ENCODE results near the gene TSPAN9. TPM values are rescaled to one million over a fixed set of nuclear protein-coding genes. Genes with fewer than 3 reads are reported as not detected.

The TSPAN9 gene
- polyA plus RNA-seq, 1 experiment, result 67.0 TPM

DNA sequence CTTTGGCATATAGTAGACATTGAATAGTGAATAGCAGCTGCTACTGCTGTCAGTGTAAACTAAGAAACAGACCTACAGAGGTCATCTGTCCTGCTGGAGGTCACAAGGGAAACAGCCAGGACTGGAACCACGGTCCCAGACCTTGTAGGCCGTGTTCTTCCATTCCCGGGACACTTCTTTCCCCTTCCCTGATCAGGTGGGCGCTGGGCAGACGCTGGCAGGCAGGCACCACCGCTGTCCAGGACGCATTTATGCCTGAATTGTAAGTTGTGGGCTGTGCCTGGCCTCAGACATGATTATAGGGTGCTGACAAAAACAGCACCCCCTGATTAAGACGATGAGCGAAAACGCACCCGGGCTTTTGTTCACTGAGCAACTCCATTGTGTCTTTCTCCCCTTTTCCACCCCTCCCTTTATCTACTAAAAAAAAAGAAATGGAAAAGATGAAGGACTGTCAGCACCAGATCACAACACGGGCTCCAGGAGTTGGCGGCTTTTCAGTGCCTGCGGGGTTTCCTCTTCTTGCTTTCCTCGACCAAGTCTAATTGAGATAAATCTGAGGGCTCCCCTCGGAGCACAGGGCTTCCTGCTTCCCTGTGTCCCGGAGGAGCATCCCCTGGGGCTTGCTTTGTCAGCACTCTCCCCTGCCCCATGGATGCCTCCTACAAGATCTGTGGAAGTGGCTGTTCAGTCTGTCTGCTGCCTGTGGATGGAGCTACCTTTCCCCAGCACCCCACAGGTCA, 80.6 kb downstream of the TSPAN9 start:
- Histone ChIP-seq H3K36me3 (ENCODE audit: control insufficient read depth, insufficient read depth, low read length) (no peaks in the 10 kb centered on the region), H3K27me3 (ENCODE audit: control insufficient read depth, insufficient read depth, low read length) (no peaks in the 10 kb centered on the region), H3K4me3 (ENCODE audit: low read depth, low read length) (no peak overlapping the region)
- POLR2A ChIA-PET, result interaction anchor here (0.6 kb wide), 1 partner anchor 131 kb away, joined by 3 read pairs; no protein-coding TSS in a partner anchor
- CTCF ChIA-PET, result interaction anchor here (0.9 to 1.3 kb wide), 2 partner anchors 45 to 84 kb away, joined by 3 read pairs; no protein-coding TSS in a partner anchor
- DNase-seq (ENCODE audit: low read depth), result no peak
- TF ChIP-seq, protein P1, sequence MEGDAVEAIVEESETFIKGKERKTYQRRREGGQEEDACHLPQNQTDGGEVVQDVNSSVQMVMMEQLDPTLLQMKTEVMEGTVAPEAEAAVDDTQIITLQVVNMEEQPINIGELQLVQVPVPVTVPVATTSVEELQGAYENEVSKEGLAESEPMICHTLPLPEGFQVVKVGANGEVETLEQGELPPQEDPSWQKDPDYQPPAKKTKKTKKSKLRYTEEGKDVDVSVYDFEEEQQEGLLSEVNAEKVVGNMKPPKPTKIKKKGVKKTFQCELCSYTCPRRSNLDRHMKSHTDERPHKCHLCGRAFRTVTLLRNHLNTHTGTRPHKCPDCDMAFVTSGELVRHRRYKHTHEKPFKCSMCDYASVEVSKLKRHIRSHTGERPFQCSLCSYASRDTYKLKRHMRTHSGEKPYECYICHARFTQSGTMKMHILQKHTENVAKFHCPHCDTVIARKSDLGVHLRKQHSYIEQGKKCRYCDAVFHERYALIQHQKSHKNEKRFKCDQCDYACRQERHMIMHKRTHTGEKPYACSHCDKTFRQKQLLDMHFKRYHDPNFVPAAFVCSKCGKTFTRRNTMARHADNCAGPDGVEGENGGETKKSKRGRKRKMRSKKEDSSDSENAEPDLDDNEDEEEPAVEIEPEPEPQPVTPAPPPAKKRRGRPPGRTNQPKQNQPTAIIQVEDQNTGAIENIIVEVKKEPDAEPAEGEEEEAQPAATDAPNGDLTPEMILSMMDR (IDR thresholded peaks at IDR 0.05; ENCODE audit: insufficient read depth, low read depth, low read length), result no peak

- POLR2A ChIA-PET, result no interaction called here
- CTCF ChIA-PET, result interaction anchor here (1.2 to 1.3 kb wide), 2 partner anchors 18 to 86 kb away, joined by 3 to 4 read pairs; no protein-coding TSS in a partner anchor
- TF ChIP-seq, protein P1 (IDR thresholded peaks at IDR 0.05; ENCODE audit: insufficient read depth, low read depth, low read length), result no peak
Measured at GRCh38 chr12:3158851-3159465, 81.8 kb downstream of the TSPAN9 start.

GRCh38 chr12:3160081-3160480, 82.9 kb downstream of the TSPAN9 start:
- H3K27me3 ChIP-seq (ENCODE audit: control insufficient read depth, insufficient read depth, low read length), result no peaks in the 10 kb centered on the region
- no peak for DNase-seq (ENCODE audit: low read depth)
- ChIA-PET POLR2A (no interaction called here), CTCF (no interaction called here)
- no peaks in the 10 kb centered on the region for H3K36me3 ChIP-seq (ENCODE audit: control insufficient read depth, insufficient read depth, low read length)
- TF ChIP-seq, protein P1 (IDR thresholded peaks at IDR 0.05; ENCODE audit: insufficient read depth, low read depth, low read length), result no peak
- H3K4me3 ChIP-seq (ENCODE audit: low read depth, low read length), result no peak overlapping the region

More at GRCh38 chr12:3158851-3159465, 81.8 kb downstream of the TSPAN9 start:
- no peaks in the 10 kb centered on the region for H3K36me3 ChIP-seq (ENCODE audit: control insufficient read depth, insufficient read depth, low read length)
- H3K27me3 ChIP-seq (ENCODE audit: control insufficient read depth, insufficient read depth, low read length), result no peaks in the 10 kb centered on the region
- H3K4me3 ChIP-seq (ENCODE audit: low read depth, low read length), result no peak overlapping the region
- peak; percentile 60 for DNase-seq (ENCODE audit: low read depth)

GRCh38 chr12:3161861-3162260, 84.7 kb downstream of the TSPAN9 start:
- CTCF ChIA-PET, result interaction anchor here (0.6 to 1.4 kb wide), 4 partner anchors 24 to 113 kb away, joined by 3 to 4 read pairs (median 4); no protein-coding TSS in a partner anchor

More at GRCh38 chr12:3161861-3162260, 84.7 kb downstream of the TSPAN9 start:
- H3K36me3 ChIP-seq (ENCODE audit: control insufficient read depth, insufficient read depth, low read length), result no peaks in the 10 kb centered on the region
- TF ChIP-seq, protein P1 (IDR thresholded peaks at IDR 0.05; ENCODE audit: insufficient read depth, low read depth, low read length), result no peak
- no peaks in the 10 kb centered on the region for H3K27me3 ChIP-seq (ENCODE audit: control insufficient read depth, insufficient read depth, low read length)
- no peak overlapping the region for H3K4me3 ChIP-seq (ENCODE audit: low read depth, low read length)
- no peak for DNase-seq (ENCODE audit: low read depth)
- POLR2A ChIA-PET, result no interaction called here
